Ovary (tissue), 3 donors: ENCODE results near the gene PTPRCAP.

ENCODE experiments used
- CTCF ChIP-seq, 3 donors: fragments of 450-650 bp in 2 of 3; fragments of 200-600 bp in 1 of 3; IDR thresholded peaks; one replicate each; pipeline versions ENCODE4 v1.5.1 to v1.8.0; 2016 to 2022; ENCODE audit warnings: antibody characterized with exemption in 3 of 3, mild to moderate bottlenecking in 1 of 3
- EP300 ChIP-seq: sonication (generic); formaldehyde crosslinking; IDR thresholded peaks from one replicate; pipeline ENCODE4 v1.6.1; 2017; ENCODE audit warnings: antibody characterized with exemption
- POLR2A ChIP-seq: fragments of 450-650 bp; IDR thresholded peaks from one replicate; pipeline ENCODE4 v1.6.1; 2017; ENCODE audit warnings: antibody characterized with exemption, mild to moderate bottlenecking, moderate library complexity
- donor health status: DM: no; HTN: no; CAD: no.

- TF ChIP-seq CTCF (IDR thresholded peaks at IDR 0.05) (no peak), POLR2A (no peak), EP300 (no peak)
Measured at GRCh38 chr11:67468056-67468455, 30.6 kb upstream of the PTPRCAP start.
